GM21825 (cell line): Measurements from ENCODE around the gene SLCO4A1.

Experiments used
- ATAC-seq: cut with Tn5 transposase; IDR thresholded peaks from one replicate; pipeline ENCODE4 v1.9.1; 2021; ENCODE audit warnings: mild to moderate bottlenecking, moderate library complexity; ENCODE audit not compliant: unreplicated experiment

The SLCO4A1 gene

DNA sequence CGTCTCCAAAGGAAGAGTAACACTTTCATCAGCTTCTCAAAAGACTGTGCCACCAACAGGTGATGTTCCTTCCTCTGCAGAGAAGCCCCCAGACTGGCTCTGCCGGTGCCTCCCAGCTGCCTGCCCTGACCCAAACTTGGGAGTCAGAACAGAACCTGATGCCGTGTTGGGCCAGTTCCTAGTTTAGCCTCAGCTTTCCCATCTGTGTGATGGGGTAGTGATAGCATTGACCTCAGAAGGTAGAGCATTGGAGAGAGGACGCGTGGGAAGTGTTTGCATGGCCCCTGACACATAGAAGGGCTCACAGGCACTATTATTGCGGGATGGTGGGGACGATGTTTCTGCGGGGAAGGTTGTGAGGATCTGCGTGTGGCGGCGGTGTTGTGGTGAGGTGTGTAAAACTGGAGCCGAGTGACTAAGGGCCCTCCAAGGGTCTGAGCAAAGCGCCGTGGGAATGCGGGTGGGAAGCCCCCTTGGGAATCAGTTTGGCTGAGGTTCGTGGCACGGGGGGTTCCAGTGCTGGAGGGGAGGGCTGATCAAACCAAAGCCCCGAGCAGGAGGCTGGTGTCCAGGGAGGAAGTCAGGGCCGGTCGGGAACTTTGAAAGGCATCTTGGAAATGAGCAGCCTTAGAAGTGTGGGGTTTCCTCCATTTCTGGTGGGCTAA is 68.0 kb downstream of the SLCO4A1 start:
- ATAC-seq = no peak

DNA sequence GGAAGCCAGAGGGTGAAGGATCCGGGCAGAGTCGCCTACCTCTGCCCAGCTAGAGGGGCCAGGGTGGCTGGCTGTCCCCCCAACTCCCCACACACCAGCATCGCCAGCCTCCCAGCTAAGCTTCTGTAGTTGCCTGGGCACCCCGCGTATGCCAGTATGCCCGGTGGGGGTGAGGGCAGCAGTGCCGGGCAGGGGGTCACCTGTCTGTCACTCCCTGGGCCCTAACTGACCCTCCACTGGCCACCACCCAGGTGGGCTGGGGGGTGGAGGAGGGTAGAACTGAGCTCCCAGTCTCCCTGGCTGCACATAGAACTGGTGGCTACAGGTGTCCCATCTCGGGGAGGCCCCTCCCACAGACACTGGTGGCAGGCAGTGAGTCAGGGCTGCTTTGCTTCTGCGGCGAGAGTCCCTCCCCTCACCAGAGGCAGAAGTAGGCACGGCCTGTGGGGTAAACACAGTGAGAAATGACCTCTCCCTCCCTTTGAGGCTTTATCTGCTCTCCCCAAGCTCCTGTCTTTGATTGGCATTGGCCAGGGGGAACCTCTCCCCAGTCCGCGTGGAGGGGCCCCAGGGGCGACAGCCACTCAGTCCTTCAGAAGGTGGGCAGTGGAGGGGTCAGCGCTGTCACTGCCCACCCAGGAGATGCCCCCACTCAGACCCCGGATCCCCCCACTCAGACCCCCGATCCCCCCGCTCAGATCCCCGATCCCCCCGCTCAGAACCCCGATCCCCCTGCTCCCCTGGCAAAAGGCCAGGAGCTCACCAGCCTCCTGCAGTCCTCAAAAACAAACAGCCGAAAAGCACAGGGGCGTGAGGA is 68.8 kb downstream of the SLCO4A1 start:
- no peak for ATAC-seq

DNA sequence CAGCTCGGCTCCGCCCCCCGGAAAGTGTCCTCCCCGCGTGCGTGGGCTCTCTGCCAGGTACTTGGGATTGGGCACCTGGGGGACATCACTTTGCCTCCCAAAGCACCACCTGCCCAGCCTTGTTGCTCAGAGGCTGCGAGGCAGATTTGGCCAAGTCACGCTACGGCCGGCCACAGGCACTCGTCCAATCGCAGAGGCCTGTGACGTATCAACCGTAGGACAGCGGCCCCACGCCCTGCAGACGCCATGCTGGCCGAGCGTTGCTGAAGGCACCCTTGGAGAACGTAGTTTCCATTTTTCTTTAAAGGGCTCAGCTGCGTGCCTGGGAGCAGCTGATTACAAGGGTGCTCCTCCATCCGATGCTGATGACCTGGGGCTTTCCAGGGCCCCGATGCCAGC is 69.4 kb downstream of the SLCO4A1 start:
- no peak for ATAC-seq

DNA sequence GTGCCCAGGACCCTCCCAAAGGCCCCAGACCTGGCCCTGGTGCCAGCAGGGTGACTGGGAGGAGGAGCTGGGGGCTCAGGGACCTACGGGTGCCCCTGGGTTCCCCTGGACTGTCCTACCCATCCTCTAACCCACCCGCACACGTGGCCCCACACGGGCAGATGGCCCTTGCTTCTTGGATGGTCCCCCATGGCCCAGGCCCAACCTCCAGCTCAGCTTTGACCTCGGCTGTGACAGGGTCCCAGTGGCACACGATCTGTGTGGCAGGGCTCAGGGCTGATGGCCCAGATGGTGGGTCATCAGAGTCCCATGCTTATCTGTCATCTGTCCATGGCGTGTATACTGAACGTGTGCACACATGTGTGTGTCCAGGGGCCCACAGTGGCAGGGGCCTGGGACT is 70.3 kb downstream of the SLCO4A1 start:
- no peak for ATAC-seq

DNA sequence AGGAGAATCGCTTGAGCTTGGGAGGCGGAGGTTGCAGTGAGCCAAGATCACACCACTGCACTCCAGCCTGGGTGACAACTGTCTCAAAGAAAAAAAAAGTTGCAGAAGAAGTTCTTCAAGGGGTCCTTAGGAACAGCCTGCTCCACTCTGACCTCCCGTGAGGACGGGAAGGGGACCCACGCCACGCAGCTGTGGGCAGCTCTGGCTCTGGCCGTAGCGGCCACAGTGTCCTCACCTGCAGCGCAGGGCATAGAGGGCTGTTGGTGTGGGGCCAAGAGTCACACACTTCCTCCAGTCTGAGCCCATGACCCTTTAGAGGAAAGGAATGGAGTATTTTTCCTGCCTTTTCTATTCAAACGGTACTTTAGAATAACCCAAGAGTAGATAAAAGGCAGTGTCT is 71.7 kb downstream of the SLCO4A1 start:
- no peak for ATAC-seq

DNA sequence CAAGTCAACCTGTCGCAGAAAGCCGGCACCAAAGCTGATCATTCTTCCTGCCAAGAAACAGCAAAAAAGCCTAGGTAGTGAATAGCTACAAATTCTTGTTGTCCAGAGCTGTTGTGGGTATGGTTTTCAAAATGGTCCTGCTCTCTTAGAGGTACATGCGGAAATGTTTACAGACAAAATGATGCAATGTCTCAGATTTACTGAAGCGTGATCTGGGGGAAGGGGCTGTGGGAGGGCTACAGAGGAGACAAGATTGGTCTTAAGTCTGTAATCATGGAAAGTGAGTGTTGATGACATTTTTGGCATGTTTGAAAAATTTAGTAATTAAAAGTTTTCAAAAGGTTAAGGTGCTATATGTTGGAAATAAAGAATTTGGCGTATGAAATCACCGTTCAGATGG is 72.5 kb downstream of the SLCO4A1 start:
- ATAC-seq = no peak

DNA sequence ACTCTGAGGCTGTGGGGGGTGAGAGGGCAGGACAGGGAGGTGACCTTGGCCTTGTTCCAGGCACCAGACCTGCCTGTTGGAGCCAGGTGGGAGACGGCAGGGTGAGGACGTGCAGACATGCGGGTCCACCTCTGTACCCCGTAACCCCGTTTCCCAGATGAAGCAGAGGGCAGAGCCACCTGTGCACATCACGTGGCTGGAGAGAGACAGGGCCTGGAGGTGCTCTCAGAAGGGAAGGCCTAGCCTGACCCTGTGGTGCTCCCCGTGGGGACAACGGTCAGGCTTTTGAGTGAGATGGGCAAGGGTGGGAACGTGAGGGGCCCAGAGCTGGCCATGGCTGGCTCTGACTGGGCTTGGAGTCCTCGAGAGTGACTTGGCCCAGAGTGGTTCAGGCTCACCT is 72.9 kb downstream of the SLCO4A1 start:
- ATAC-seq = no peak

DNA sequence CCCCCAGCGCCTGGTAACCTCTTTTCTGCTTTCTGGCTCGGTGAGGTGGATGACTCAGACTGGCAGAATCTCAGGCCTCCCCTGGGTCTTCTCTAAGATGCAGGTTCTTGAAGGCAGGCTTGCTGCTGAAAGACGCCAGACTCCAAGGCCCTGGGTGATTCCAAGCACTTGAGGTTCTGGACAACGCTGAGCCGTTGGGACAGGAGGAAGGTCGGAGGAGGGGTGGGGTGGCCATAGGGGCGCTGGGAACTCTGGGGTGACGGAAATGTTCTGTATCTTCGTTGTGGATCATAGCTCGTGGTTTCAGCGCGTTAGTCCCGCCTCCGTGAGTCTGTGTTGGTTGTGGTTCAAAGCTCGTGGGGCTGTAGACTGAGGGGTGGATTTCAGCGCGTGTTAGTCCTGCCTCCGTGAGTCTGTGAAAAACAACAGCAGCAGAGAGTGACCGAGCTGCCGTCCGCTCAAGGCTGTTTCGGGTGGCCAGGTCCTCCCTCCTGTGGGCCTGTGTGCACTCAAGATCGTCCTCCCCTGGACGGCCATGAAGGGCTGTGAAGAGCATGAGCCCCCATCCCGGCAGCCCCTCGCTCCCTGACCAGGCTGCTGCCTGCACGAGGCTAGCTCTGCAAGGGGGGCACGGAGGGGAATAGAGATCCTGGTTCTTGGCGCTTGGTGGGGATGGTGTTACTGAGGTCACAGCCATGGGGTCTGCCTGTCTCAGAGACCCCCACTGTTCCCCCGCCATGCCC is 74.1 kb downstream of the SLCO4A1 start:
- no peak for ATAC-seq

DNA sequence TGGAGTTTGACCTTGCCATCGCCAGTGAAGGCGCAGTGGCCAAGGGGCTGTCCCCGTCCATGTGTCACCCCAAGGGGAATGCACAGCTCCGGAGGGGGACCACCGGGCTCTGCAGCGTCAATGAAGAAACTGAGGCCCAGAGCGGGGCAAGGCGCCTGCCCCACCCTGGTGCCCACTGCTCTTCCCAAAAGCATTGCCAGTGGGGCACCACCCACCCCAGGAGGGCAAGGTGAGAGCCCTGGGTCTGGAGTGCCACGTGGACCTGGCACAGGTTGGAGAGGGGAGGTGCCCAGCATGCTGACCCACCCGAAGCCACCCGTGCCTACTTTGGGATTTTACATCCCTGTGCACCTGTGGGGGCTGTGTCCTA is 74.6 kb downstream of the SLCO4A1 start:
- no peak for ATAC-seq

DNA sequence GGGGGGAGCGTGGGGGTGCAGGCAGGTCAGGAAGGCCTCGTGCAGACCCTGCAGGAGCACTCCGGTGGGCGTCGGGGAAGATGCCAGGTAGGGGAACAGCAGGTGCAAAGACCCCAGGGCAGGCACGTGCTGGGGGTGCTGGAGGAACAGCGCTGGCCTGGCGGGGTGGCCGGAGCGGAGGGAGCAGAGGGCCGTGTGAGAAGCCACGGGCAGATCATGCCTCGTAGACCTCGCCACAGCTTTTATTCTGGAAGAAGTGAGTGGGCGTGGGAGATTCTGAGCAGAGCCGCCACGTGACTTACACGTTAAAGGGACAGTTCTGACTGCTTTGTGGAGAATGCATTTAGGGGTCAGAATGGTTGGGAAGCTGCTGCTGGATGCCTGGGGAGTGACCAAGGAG is 75.6 kb downstream of the SLCO4A1 start:
- ATAC-seq = no peak

DNA sequence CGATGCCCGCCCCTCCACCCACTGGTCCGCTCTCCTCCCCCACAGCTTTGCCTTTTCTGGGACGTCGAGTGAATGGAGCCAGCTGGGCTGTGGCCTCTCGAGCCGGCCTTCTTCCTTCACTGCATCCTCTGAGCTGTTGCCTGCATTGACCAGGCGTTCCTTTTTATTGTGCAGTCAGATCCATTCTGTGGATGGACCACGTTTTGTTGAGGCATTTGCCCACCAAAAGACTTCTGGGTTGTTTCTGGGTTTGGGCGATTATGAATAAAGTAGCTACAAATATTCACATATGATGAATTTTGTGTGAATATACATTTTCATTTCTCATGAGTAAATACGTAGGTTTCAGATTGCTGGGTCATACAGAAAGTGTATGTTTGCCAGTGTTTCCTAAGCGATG is 76.2 kb downstream of the SLCO4A1 start:
- no peak for ATAC-seq

DNA sequence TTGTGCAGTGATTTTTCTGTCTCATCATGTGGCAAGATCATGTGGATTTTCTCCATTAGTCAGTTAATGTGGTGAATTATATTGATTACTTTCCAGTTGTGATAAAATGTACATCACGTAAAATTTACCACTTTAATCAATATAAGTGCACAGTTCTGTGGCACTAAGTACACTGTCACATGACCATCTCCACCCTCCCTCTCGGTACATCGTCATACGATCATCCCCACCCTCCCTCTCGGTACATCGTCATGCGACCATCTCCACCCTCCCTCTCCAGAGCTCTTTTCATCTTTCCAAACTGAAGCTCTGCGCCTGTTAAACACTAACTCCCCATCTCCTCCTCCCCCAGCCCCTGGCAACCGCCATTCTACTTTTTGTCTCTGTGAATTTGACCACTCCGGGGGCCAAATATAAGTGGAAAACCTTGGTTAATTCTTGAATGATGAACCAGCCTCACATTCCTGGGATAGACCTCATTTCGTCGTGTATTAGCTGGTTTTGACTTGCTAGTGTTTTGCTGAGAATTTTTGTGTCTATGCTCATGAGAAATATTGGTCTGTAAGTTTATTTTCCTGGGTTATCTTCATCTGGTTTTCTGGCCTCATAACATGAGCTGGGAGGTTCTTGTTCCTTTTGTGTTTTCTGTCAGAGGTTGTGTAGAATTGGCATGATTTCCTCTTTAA is 77.1 kb downstream of the SLCO4A1 start:
- no peak for ATAC-seq
